ENCODE data around the gene ERFL.

Gene ERFL

GRCh38 chr19:41909706-41910105, 18.5 kb downstream of the ERFL start:
- Histone ChIP-seq H3K27me3 (ENCODE audit: insufficient read depth, poor library complexity, severe bottlenecking) (peaks cover 29% of the 10 kb centered on the region), H3K27ac (replicated peaks) (no peak overlapping the region), H3K4me3 (replicated peaks; ENCODE audit: insufficient read depth, low read length) (no peak overlapping the region)
- no peak for DNase-seq (ENCODE audit: low read depth in 1 of 2, low spot score in 1 of 2)
- TF ChIP-seq SPI1 (IDR thresholded peaks at IDR 0.05; ENCODE audit: borderline replicate concordance, low read depth) = no peak
- TF ChIP-seq POLR2AphosphoS5 (IDR thresholded peaks at IDR 0.05; ENCODE audit: low read depth) = no peak; the same call in 1 of the 2 replicates
- TF ChIP-seq CTCF (IDR thresholded peaks at IDR 0.05; ENCODE audit: insufficient read depth, low read length) = no peak
- TF ChIP-seq, protein P1, sequence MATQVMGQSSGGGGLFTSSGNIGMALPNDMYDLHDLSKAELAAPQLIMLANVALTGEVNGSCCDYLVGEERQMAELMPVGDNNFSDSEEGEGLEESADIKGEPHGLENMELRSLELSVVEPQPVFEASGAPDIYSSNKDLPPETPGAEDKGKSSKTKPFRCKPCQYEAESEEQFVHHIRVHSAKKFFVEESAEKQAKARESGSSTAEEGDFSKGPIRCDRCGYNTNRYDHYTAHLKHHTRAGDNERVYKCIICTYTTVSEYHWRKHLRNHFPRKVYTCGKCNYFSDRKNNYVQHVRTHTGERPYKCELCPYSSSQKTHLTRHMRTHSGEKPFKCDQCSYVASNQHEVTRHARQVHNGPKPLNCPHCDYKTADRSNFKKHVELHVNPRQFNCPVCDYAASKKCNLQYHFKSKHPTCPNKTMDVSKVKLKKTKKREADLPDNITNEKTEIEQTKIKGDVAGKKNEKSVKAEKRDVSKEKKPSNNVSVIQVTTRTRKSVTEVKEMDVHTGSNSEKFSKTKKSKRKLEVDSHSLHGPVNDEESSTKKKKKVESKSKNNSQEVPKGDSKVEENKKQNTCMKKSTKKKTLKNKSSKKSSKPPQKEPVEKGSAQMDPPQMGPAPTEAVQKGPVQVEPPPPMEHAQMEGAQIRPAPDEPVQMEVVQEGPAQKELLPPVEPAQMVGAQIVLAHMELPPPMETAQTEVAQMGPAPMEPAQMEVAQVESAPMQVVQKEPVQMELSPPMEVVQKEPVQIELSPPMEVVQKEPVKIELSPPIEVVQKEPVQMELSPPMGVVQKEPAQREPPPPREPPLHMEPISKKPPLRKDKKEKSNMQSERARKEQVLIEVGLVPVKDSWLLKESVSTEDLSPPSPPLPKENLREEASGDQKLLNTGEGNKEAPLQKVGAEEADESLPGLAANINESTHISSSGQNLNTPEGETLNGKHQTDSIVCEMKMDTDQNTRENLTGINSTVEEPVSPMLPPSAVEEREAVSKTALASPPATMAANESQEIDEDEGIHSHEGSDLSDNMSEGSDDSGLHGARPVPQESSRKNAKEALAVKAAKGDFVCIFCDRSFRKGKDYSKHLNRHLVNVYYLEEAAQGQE (IDR thresholded peaks at IDR 0.05; ENCODE audit: insufficient replicate concordance, low read depth) = no peak
- no peak for TF ChIP-seq GABPA (IDR thresholded peaks at IDR 0.05; ENCODE audit: low read depth)

- Histone ChIP-seq H3K4me3 (replicated peaks; ENCODE audit: insufficient read depth, low read length) (no peak overlapping the region), H3K27ac (replicated peaks) (no peak overlapping the region), H3K27me3 (ENCODE audit: insufficient read depth, poor library complexity, severe bottlenecking) (peaks cover 24% of the 10 kb centered on the region)
- no peak for DNase-seq (ENCODE audit: low read depth in 1 of 2, low spot score in 1 of 2)
- TF ChIP-seq CTCF (IDR thresholded peaks at IDR 0.05; ENCODE audit: insufficient read depth, low read length) (no peak), SPI1 (IDR thresholded peaks at IDR 0.05; ENCODE audit: borderline replicate concordance, low read depth) (no peak), GABPA (IDR thresholded peaks at IDR 0.05; ENCODE audit: low read depth) (no peak), POLR2AphosphoS5 (IDR thresholded peaks at IDR 0.05; ENCODE audit: low read depth) (no peak; the same call in 1 of the 2 replicates)
- TF ChIP-seq, protein P1 (IDR thresholded peaks at IDR 0.05; ENCODE audit: insufficient replicate concordance, low read depth) = no peak
Measured at GRCh38 chr19:41908724-41909464, 19.4 kb downstream of the ERFL start.

DNA sequence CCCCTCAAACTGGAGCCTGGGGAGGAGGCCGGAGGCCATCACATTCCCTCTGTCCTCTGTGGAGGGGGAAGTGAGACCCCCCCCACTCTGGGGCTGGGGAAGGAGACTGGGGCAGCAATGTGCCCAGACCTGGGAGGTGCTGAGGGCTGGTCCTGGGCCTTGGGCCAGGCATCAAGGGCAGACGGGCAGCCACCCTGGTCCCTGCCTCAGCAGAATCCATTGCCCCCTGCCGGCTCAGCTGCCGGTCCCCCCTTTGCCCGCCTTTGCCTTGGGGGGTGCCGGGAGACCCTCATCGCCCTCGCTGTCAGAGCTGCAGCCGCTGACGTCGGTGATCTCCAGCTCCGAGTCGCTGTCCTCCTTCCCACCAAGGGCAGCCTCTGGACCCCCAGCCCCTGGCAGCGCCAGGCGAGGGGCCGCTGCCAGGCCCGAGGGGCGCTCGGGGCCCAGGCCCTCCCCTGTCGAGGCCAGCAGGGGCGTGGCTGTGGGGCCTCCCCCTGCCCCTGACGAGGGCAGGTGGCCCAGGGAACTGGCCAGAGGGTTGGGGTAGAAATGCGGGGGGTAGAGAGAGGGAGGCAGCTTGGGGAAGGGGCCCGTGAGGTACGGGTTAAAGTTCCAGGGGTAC, 20.1 kb downstream of the ERFL start:
- no peak overlapping the region for H3K4me3 ChIP-seq (replicated peaks; ENCODE audit: insufficient read depth, low read length)
- no peak for DNase-seq (ENCODE audit: low read depth in 1 of 2, low spot score in 1 of 2)
- H3K27me3 ChIP-seq (ENCODE audit: insufficient read depth, poor library complexity, severe bottlenecking) = peaks cover 18% of the 10 kb centered on the region
- no peak for TF ChIP-seq GABPA (IDR thresholded peaks at IDR 0.05; ENCODE audit: low read depth)
- no peak for TF ChIP-seq SPI1 (IDR thresholded peaks at IDR 0.05; ENCODE audit: borderline replicate concordance, low read depth)
- TF ChIP-seq POLR2AphosphoS5 (IDR thresholded peaks at IDR 0.05; ENCODE audit: low read depth) = no peak
- no peak for TF ChIP-seq CTCF (IDR thresholded peaks at IDR 0.05; ENCODE audit: insufficient read depth, low read length)
- TF ChIP-seq, protein P1 (IDR thresholded peaks at IDR 0.05; ENCODE audit: insufficient replicate concordance, low read depth) = no peak
- no peak overlapping the region for H3K27ac ChIP-seq (replicated peaks)
